PFSK-1 (cell line): ENCODE data around the gene PIGR.

Source experiments
- POLR2AphosphoS5 ChIP-seq: IDR thresholded peaks from 2 replicates; pipeline ENCODE4 v1.6.1; 2012; ENCODE audit warnings: low read depth, mild to moderate bottlenecking, control low read depth, low read length, moderate library complexity
- TAF1 ChIP-seq: IDR thresholded peaks from 2 replicates; pipeline ENCODE4 v1.6.1; 2012; ENCODE audit warnings: low read length, control low read depth, borderline replicate concordance; ENCODE audit not compliant: insufficient read depth
- TF ChIP-seq, protein P1 (sequence below), 2 experiments: IDR thresholded peaks; 2 replicates each; pipeline versions ENCODE4 v1.6.1 to v1.8.0; 2011 to 2012; ENCODE audit warnings: low read depth in 2 of 2, low read length in 2 of 2, control low read depth in 1 of 2, inconsistent platforms in 1 of 2, mild to moderate bottlenecking in 1 of 2, moderate library complexity in 1 of 2; ENCODE audit not compliant: insufficient read depth in 1 of 2

DNA sequence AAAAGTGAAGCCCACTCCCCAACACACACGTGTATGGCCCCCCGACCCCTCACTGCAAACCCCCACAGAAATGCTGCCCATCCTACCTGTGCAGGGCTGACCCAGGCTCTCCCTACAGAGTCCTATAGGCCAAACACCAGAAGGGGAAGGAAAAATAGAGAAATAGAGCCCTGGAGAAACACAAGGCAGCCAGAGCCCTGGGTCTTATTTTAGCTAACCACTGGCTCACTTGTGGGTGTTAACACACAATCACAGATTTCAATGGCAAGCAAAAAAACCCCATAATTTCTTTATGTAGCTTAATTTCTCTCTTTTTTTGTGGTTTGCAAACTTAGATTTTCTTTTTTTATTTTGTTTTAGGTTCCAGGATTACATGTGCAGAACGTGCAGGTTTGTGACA is 989 bp upstream of the PIGR start:
- TF ChIP-seq, protein P1, sequence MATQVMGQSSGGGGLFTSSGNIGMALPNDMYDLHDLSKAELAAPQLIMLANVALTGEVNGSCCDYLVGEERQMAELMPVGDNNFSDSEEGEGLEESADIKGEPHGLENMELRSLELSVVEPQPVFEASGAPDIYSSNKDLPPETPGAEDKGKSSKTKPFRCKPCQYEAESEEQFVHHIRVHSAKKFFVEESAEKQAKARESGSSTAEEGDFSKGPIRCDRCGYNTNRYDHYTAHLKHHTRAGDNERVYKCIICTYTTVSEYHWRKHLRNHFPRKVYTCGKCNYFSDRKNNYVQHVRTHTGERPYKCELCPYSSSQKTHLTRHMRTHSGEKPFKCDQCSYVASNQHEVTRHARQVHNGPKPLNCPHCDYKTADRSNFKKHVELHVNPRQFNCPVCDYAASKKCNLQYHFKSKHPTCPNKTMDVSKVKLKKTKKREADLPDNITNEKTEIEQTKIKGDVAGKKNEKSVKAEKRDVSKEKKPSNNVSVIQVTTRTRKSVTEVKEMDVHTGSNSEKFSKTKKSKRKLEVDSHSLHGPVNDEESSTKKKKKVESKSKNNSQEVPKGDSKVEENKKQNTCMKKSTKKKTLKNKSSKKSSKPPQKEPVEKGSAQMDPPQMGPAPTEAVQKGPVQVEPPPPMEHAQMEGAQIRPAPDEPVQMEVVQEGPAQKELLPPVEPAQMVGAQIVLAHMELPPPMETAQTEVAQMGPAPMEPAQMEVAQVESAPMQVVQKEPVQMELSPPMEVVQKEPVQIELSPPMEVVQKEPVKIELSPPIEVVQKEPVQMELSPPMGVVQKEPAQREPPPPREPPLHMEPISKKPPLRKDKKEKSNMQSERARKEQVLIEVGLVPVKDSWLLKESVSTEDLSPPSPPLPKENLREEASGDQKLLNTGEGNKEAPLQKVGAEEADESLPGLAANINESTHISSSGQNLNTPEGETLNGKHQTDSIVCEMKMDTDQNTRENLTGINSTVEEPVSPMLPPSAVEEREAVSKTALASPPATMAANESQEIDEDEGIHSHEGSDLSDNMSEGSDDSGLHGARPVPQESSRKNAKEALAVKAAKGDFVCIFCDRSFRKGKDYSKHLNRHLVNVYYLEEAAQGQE (IDR thresholded peaks at IDR 0.05; ENCODE audit: insufficient read depth in 1 of 2, low read depth in 2 of 2, low read length in 2 of 2): no peak
- no peak for TF ChIP-seq POLR2AphosphoS5
- TF ChIP-seq TAF1: no peak
